HepG2 (cell line): ENCODE results near the gene MTA1.

Experiments used
- ARHGAP35 ChIP-seq: sonication (generic); formaldehyde crosslinking; IDR thresholded peaks from 2 replicates; pipeline ENCODE4 v1.9.0; 2022; ENCODE audit warnings: mild to moderate bottlenecking, inconsistent platforms, moderate library complexity, missing genetic modification reagents, borderline replicate concordance
- JUN ChIP-seq: sonication (generic); formaldehyde crosslinking; IDR thresholded peaks from 2 replicates; pipeline ENCODE4 v1.4.0; 2020; ENCODE audit warnings: mild to moderate bottlenecking, missing genetic modification reagents
- MIER2 ChIP-seq: IDR thresholded peaks from 2 replicates; pipeline ENCODE4 v1.6.1; 2016; ENCODE audit warnings: missing biosample characterization, missing genetic modification reagents
- SMARCC2 ChIP-seq: fragments of 450-650 bp; IDR thresholded peaks from 2 replicates; pipeline ENCODE4 v1.6.1; 2017; ENCODE audit warnings: antibody characterized with exemption, mild to moderate bottlenecking
- TEAD2 ChIP-seq: sonication (generic); formaldehyde crosslinking; IDR thresholded peaks from 2 replicates; pipeline ENCODE4 v1.9.0; 2021; ENCODE audit warnings: missing genetic modification reagents
- ZNF121 ChIP-seq: sonication (generic); formaldehyde crosslinking; IDR thresholded peaks from 2 replicates; pipeline ENCODE4 v1.5.0; 2020; ENCODE audit warnings: mild to moderate bottlenecking, missing genetic modification reagents
- ZNF343 ChIP-seq: sonication (generic); formaldehyde crosslinking; IDR thresholded peaks from 2 replicates; pipeline ENCODE4 v1.4.0; 2020; ENCODE audit warnings: mild to moderate bottlenecking, missing genetic modification reagents
- ZNF460 ChIP-seq: sonication (generic); formaldehyde crosslinking; IDR thresholded peaks from 2 replicates; pipeline ENCODE4 v1.5.1; 2020; ENCODE audit warnings: missing genetic modification reagents, mild to moderate bottlenecking, borderline replicate concordance
- TF ChIP-seq, protein P1 (sequence below): sonication (generic); formaldehyde crosslinking; IDR thresholded peaks from 2 replicates; pipeline ENCODE4 v1.5.0; 2020; ENCODE audit warnings: mild to moderate bottlenecking, missing genetic modification reagents, moderate library complexity
- TF ChIP-seq, protein P2 (sequence below): IDR thresholded peaks from 2 replicates; pipeline ENCODE4 v1.6.1; 2012; ENCODE audit warnings: low read length, improper control_type of control experiment
- TF ChIP-seq, protein P3 (sequence below), 2 experiments: IDR thresholded peaks; 2 replicates each; pipeline ENCODE4 v1.6.1; 2011 to 2012; ENCODE audit warnings: low read length in 2 of 2, borderline replicate concordance in 1 of 2, low read depth in 1 of 2, mild to moderate bottlenecking in 1 of 2, moderate library complexity in 1 of 2
- TF ChIP-seq, protein P4 (sequence below): sonication (generic); formaldehyde crosslinking; IDR thresholded peaks from 2 replicates; pipeline ENCODE4 v1.5.1; 2020; ENCODE audit warnings: mild to moderate bottlenecking, missing genetic modification reagents, moderate library complexity

DNA sequence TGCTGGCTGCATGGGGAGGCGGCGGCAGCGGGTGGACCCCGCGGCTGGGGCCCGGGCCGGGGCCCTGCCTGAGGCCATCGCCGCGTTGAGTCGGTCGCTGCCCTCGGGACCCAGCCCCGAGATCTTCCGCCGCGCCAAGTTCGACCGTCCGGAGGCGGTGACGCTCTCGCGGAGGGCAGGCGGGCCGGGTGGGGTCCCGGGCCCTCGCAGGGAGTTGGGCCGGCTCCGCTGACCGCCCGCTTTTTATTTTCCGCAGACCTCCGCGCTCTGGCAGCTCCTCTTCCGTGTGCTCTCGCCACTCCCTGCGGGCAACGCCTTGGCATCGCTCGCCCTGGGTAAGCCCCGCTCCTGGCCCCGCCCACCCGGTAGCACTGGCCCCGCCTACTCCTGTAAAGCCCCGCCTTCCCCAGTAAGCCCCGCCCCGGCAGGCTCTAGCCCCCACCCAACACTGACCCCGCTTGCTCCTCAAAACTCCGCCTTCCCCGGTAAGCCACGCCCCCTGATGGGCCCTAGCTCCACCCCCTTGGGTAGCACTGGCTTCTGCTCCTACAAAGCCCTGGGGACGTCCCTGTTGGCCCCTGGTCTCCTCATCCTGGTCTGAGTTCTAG lies 71.8 kb downstream of the MTA1 start:
- TF ChIP-seq ARHGAP35 (CRISPR knock-in tag) (no peak), TEAD2 (CRISPR knock-in tag) (no peak), SMARCC2 (no peak), ZNF460 (CRISPR knock-in tag) (no peak), ZNF343 (no peak), JUN (CRISPR knock-in tag) (no peak), ZNF121 (CRISPR knock-in tag) (no peak), MIER2 (CRISPR knock-in tag) (no peak)
- TF ChIP-seq, protein P1, sequence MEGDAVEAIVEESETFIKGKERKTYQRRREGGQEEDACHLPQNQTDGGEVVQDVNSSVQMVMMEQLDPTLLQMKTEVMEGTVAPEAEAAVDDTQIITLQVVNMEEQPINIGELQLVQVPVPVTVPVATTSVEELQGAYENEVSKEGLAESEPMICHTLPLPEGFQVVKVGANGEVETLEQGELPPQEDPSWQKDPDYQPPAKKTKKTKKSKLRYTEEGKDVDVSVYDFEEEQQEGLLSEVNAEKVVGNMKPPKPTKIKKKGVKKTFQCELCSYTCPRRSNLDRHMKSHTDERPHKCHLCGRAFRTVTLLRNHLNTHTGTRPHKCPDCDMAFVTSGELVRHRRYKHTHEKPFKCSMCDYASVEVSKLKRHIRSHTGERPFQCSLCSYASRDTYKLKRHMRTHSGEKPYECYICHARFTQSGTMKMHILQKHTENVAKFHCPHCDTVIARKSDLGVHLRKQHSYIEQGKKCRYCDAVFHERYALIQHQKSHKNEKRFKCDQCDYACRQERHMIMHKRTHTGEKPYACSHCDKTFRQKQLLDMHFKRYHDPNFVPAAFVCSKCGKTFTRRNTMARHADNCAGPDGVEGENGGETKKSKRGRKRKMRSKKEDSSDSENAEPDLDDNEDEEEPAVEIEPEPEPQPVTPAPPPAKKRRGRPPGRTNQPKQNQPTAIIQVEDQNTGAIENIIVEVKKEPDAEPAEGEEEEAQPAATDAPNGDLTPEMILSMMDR (CRISPR knock-in tag): no peak
- TF ChIP-seq, protein P2, sequence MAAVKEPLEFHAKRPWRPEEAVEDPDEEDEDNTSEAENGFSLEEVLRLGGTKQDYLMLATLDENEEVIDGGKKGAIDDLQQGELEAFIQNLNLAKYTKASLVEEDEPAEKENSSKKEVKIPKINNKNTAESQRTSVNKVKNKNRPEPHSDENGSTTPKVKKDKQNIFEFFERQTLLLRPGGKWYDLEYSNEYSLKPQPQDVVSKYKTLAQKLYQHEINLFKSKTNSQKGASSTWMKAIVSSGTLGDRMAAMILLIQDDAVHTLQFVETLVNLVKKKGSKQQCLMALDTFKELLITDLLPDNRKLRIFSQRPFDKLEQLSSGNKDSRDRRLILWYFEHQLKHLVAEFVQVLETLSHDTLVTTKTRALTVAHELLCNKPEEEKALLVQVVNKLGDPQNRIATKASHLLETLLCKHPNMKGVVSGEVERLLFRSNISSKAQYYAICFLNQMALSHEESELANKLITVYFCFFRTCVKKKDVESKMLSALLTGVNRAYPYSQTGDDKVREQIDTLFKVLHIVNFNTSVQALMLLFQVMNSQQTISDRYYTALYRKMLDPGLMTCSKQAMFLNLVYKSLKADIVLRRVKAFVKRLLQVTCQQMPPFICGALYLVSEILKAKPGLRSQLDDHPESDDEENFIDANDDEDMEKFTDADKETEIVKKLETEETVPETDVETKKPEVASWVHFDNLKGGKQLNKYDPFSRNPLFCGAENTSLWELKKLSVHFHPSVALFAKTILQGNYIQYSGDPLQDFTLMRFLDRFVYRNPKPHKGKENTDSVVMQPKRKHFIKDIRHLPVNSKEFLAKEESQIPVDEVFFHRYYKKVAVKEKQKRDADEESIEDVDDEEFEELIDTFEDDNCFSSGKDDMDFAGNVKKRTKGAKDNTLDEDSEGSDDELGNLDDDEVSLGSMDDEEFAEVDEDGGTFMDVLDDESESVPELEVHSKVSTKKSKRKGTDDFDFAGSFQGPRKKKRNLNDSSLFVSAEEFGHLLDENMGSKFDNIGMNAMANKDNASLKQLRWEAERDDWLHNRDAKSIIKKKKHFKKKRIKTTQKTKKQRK: no peak
- TF ChIP-seq, protein P3, sequence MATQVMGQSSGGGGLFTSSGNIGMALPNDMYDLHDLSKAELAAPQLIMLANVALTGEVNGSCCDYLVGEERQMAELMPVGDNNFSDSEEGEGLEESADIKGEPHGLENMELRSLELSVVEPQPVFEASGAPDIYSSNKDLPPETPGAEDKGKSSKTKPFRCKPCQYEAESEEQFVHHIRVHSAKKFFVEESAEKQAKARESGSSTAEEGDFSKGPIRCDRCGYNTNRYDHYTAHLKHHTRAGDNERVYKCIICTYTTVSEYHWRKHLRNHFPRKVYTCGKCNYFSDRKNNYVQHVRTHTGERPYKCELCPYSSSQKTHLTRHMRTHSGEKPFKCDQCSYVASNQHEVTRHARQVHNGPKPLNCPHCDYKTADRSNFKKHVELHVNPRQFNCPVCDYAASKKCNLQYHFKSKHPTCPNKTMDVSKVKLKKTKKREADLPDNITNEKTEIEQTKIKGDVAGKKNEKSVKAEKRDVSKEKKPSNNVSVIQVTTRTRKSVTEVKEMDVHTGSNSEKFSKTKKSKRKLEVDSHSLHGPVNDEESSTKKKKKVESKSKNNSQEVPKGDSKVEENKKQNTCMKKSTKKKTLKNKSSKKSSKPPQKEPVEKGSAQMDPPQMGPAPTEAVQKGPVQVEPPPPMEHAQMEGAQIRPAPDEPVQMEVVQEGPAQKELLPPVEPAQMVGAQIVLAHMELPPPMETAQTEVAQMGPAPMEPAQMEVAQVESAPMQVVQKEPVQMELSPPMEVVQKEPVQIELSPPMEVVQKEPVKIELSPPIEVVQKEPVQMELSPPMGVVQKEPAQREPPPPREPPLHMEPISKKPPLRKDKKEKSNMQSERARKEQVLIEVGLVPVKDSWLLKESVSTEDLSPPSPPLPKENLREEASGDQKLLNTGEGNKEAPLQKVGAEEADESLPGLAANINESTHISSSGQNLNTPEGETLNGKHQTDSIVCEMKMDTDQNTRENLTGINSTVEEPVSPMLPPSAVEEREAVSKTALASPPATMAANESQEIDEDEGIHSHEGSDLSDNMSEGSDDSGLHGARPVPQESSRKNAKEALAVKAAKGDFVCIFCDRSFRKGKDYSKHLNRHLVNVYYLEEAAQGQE (IDR thresholded peaks at IDR 0.05; ENCODE audit: borderline replicate concordance in 1 of 2, low read depth in 1 of 2, low read length in 2 of 2): no peak
- TF ChIP-seq, protein P4, sequence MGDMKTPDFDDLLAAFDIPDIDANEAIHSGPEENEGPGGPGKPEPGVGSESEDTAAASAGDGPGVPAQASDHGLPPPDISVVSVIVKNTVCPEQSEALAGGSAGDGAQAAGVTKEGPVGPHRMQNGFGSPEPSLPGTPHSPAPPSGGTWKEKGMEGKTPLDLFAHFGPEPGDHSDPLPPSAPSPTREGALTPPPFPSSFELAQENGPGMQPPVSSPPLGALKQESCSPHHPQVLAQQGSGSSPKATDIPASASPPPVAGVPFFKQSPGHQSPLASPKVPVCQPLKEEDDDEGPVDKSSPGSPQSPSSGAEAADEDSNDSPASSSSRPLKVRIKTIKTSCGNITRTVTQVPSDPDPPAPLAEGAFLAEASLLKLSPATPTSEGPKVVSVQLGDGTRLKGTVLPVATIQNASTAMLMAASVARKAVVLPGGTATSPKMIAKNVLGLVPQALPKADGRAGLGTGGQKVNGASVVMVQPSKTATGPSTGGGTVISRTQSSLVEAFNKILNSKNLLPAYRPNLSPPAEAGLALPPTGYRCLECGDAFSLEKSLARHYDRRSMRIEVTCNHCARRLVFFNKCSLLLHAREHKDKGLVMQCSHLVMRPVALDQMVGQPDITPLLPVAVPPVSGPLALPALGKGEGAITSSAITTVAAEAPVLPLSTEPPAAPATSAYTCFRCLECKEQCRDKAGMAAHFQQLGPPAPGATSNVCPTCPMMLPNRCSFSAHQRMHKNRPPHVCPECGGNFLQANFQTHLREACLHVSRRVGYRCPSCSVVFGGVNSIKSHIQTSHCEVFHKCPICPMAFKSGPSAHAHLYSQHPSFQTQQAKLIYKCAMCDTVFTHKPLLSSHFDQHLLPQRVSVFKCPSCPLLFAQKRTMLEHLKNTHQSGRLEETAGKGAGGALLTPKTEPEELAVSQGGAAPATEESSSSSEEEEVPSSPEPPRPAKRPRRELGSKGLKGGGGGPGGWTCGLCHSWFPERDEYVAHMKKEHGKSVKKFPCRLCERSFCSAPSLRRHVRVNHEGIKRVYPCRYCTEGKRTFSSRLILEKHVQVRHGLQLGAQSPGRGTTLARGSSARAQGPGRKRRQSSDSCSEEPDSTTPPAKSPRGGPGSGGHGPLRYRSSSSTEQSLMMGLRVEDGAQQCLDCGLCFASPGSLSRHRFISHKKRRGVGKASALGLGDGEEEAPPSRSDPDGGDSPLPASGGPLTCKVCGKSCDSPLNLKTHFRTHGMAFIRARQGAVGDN (CRISPR knock-in tag): peak; percentile 38; the same call in 1 of the 2 replicates
